ENCODE data around the gene SLC38A6. TPM values are rescaled to one million over a fixed set of nuclear protein-coding genes. Genes with fewer than 3 reads are reported as not detected.

The SLC38A6 gene
- total RNA-seq, 1 donor from 2014 or later: 18.3 TPM

DNA sequence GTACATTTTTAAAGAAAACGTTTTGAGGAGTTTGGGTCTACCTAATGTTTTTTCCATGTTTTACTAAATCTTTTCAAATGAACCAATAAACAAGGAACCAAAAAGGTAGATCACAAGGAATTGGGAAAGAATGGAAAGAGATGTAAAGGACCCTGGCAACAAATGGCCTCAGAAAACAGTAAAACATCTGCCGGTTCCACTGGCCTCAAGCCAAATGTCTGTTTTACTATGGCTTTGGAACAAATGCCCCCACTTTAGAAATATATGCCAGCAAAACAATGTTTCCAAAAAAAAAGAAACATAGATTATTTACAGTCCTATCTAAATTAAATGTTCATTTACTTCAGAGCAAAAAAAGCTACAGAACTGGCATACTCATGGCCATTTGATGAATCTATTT lies 3.2 kb upstream of the SLC38A6 start:
- DNase-seq (ENCODE audit: low spot score): no peak

DNA sequence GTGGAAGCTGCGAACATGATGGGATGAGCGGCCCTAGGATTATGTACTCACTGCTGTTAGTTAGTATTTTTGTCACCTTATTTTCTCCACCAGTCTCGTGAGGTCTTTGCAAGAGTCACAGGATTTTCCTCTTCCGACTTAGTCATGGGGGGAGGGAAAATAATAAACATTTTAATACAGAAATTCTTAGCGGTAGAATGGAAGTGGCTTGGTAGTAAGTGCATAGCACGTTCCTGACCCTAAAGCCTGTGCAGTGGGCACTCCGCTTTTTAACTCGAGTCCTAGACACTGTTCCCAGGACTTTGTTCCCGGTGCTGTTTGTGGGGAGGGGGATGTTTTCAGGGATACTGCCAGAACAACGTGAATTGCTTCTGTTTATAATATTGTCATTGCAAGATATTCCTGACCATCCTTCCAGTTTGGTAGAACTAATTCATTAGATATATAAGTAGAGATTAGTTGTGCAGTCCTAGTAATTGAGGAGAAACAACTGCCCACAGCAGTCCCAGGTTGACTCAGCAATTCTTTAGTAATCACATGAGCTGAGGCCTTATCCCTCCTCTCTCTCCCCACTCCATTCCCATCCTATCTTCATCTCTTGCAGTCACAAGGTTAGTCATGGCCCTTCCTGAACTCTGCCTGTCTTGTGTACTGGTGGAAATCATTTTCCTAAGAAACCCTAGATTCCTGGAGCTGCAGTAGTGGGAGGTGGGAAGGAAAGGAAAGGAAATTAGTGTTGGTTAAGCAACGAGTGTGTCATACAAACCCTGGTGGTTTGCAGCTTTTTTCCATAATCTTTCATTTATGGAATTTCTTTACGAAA lies 799 bp downstream of the SLC38A6 start:
- no peak for DNase-seq (ENCODE audit: low spot score)

DNA sequence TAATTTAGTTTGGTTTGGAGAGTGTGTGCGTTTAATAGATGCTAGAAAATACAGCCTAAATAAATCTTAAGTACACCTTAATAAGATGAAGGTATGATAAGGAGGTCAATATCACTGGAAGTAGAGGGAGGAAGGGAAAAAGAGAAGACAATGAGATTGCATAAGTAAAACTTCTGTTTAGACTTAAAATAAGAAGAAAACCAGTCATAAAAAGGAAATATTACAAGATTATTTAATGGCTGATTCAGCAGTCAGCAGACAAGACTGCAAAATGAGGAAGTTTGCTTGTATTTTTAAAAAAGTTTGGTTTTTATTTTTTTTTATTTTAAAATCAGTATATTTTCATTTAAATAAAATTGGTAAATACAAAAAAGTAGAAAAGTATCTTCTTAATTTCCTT lies 3.2 kb downstream of the SLC38A6 start:
- DNase-seq (ENCODE audit: low spot score): no peak

DNA sequence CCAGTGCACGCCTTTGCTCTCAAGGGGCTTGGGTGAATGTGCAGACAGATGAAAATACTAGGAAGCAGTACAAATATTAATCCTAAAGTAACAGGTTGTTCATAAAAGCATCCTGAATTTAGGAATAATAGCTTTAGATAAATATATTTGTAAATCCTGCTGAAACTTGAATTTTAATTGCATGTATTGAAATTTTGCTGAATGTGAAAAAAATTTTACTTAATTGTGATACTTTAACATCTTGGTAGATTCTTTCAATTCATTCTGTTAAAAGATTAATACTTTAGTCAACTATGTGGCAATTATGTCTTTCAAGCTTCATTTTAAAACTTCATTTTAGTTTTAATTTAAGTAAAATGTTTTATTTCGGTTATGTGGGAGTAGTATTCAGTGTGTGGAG lies 5.5 kb downstream of the SLC38A6 start:
- no peak for DNase-seq (ENCODE audit: low spot score)

DNA sequence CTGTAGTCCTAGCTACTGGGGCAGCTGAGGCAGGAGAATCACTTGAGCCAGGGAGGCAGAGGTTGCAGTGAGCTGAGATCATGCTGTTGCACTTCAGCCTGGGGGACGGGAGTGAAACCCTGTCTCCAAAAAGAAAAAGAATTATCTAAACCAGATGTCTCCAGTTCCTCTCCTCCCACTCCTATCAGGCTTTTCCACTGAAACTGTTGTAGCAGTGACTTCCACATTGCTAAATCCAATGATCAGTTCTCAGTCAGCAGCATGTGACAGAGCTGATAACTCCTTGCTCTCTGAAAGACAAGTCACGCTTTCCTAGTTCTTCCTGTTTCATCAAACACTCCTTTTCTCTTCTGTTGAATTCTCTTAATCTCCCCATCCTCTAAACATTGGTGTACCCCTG lies 8.6 kb downstream of the SLC38A6 start:
- DNase-seq (ENCODE audit: low spot score): no peak

DNA sequence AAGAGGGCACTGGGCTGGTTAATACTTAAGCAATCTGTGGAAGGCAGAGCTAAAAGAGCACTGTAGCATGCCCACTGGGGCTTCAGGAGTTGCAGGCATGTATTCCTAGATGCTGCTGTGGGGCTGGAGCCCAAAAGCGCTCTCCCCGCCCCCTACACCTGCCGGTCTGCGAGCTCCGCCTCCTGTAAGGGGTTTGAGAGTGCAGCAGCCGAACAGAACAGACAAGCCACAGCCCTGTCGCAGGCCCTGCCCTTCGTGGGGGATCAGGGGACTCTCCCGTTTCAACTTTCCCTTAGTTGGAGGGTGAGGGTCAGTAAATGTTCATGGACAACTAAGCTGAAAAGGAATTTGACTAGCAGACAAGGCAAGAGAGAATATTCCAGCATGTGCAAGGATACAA lies 17.6 kb downstream of the SLC38A6 start:
- no peak for DNase-seq (ENCODE audit: low spot score)

DNA sequence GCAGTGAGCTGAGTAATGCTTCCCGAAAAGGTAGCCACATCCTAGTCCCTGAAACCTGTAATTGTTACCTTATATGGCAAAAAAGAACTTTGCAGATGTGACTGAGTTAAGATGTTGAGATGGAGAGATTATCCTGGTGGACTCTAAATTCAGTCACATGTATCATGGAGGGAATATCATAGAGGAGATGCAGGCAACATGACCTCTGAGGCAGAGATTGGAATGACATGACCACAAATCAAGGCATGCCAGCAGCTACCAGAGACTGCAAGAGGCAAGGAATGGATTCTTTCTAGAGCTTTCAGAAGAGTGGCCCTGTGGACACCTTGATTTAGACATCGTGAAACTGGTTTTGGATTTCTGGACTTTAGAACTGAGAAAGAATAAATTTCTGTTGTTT lies 18.5 kb downstream of the SLC38A6 start:
- no peak for DNase-seq (ENCODE audit: low spot score)

DNA sequence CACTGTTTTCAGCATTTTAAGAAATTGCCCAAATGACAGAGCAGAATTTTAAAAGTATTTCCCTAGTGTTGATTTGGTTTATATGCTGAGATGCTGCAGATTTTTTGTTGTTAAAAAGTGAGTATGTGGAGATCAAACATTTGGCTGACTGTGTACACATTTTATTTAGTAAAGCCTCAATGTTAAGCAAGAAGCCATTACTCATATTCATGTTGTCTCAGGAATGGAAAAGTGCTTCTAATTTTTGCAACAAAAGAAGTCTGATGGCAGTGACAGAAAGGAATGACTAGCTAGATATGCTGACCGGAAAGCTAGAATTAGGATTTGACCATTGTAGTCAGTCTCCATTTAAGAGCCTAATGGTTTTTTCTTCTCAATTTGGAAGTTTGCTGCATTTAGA lies 22.5 kb downstream of the SLC38A6 start:
- DNase-seq (ENCODE audit: low spot score): no peak

DNA sequence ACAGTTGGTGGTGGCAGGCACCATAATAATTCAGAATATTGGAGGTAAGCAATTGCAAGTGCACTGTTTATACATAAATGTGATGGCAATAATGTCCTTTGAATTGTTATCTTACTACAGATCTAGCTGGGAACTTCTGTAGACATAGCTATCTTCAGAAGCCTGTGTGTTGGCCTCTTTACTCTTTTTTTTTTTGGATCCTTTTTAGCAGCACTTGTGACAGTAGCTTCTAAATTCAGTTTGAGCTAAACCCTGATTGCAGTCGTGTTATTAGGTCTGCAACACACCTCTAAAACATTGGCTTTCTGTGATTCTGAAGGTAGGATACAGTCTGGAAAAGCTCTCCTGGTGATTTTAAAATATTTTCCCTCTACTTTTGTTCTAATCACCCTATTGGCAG lies 38.5 kb downstream of the SLC38A6 start:
- DNase-seq (ENCODE audit: low spot score): no peak

DNA sequence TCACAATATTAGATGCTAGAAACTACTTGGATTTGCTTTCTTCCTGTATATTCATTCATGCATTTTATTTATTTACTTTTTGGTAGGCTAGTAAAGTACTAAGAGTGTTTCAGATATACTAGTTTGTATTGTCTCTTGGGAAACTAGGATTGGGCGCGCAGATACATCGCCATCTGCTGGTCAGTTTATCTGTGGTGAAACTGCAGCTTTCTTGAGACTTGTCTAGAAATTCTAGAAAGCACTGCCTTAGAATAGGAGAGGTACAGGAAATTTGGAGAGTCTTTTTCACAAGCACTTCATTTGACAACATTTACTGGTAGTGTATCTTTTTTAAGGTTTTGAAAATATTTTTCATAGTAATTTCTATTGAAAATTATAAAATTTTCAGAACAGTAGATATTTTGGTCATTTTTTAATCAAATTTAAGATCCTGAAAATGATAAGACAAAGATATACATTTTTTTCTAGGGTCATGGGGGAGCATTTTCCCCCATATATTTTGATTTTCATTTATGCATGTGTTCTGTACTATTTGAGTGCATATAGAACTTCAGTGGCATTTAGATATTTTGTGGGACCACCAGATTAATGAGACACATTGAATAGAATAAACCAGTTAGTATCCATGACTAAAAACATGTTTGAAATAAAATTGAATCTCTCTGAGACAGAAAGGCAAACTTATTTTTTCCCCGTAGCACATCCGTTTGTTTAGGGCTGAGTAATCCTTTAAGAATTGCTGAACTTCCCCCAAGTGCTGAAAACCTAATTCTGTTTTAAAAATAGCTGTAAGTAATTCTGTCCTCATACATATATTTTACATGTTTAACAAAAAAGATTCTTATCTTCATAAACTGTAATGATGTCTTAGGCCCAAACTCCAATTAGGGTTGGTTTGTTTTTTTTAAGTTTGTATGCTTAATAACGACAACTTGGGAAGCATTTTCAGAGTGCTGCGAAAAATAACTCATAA lies 44.5 kb downstream of the SLC38A6 start:
- DNase-seq (ENCODE audit: low spot score): peak; percentile 75

DNA sequence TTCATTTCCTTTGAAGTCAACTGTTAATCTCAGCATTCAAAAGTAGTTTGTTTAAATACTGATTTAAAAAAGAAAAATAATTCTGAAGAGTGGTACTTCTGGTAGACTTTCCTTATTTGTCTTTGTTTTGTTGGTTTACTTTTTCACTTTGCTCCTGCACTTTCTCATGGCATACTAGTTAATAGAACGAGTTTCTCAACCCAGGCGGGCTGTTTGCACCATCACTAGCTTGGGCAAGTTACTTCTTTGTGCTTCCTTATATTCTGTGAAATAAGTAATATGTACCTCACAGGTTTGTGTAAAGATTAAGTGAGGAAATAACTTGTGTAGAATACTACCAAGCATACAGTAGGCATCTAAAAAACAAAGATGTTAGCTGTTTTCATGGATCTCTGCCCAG lies 45.5 kb downstream of the SLC38A6 start:
- no peak for DNase-seq (ENCODE audit: low spot score)

DNA sequence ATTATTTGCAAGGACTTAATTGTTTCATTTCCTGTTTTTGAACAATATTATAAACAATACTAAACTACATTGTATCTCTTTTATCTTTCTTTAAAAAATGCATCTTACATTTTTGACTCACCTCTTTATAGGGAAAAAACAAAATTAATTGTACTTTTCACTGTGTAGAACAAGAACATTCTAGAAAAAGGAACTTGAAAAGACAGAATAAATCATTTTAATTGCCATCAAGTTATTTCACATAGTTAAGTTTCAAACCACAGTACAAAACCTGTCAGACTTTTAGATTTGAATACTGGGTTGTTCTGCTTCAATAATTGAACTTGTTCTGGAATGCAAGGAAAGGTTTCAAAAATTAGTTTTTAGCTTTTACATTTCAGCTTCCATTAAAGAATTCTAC lies 50.0 kb downstream of the SLC38A6 start:
- DNase-seq (ENCODE audit: low spot score): no peak

DNA sequence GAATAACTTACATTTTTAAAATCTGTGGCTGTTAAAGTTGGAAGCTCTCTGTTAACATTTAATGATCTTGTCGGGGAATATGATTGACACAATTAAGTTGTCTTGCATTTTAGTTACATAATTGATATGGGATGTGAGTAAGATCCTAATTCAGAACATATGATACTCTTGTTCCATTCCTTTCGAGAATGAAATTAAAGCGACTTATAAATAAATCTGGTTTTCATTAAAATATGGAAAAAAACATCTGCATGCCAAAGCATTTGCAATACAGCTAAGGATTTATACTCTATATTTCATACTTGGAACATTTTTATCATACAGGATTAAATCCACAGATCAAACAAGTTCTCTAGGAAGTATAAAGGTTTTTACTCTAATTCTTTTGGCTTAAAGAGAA lies 52.0 kb downstream of the SLC38A6 start:
- DNase-seq (ENCODE audit: low spot score): no peak

DNA sequence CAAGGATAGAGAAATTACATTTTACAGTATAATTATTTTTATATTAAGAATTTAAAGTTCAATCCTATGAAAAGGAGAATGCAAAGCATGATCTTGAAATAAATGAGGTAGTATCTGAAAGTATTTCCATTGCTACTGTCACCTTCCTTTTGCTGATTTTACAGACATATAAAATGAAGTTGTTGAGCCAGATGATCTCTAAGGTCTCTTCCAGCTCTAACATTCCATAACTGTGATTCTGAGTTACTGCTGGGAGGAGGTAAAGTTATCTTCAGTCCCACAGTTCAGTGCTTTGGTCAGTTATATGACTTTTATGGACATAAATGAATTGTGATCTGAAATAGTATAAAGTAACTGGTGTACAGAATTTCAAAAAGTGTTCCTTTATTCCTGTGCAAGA lies 52.8 kb downstream of the SLC38A6 start:
- no peak for DNase-seq (ENCODE audit: low spot score)

DNA sequence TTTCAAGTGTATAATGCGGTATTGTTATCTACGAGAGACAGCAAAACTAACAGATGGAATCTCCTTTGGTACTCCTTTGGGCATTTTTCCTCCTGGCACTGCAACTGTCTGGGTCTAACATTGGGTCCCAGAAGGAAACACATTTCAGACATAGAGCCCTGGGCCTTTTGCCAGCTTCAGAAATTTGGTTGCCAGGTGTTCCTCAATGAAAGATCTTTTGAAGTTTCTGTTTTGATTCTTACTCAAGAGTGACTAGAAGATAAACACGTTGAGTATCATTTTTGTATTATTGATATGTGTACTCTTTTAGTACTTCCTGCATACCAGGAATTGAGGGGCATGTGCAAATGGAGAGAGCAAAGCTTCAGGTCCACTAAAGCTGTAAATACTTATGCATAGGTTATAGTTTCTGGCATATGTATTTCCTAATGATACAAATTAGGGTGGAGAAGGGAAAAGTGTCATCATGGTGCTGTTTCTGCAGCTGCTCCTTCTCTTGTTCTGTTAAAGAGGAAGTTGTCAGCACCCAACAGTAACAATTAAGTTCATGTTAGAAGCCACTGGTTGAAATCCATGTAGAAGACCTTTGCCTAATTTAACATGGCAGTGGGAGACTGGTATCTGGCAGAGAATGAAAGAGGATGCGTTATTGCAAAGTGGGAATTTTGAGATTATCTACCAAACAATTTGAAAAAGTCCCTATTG lies 53.5 kb downstream of the SLC38A6 start:
- no peak for DNase-seq (ENCODE audit: low spot score)

DNA sequence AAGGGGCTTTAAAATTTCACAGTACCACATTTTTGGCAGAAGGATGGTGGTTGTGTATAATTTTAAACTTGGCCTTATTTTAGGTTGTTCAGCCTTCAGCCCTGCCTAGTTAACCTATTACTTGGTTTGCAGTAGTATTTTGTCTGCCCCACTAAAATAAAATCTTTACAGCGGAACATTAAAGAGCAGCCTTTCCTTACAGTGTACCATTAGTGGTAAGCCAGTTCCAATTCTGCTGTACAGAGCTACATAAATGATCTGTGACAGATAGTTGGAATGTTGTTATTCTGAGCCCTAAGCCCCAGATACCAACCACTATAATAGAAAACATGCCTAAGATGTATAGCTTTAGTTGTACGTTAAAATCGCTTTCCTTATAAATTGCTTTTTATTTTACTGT lies 56.2 kb downstream of the SLC38A6 start:
- no peak for DNase-seq (ENCODE audit: low spot score)

DNA sequence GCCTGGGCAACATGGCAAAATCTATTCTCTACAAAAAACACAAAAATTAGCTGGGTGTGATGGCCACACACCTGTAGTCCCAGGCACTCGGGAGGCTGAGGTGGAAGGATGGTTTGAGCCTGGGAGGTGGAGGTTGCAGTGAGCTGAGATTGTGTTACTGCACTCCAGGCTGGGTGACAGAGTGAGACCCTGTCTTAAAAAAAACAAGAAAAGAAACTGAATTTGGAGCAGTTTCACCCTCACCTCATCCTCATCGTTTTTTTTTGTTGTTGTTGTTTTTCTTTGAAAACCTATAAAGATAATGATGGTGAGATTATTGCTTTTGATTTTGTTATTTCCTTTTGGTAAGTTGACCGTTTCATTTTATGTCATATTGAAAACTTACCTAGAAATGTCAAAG lies 60.7 kb downstream of the SLC38A6 start:
- no peak for DNase-seq (ENCODE audit: low spot score)

DNA sequence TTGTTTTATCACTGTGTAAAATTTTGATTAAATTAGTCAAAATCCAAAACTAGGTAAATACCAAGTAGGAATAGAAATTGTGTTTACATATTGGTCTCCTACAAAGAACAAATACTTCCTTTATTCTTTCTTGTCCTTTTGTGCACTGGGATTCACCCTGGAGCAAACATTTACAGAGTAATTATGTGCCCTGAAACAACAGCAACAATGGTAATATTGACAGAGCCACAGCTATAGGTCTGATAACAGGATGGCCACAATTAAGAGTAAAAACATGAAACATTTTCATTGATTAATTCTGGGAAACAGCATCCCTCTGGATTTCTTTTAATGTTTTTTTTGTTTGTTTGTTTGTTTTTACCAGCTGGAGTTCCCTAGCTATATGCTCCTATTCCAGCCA lies 61.2 kb downstream of the SLC38A6 start:
- DNase-seq (ENCODE audit: low spot score): no peak

DNA sequence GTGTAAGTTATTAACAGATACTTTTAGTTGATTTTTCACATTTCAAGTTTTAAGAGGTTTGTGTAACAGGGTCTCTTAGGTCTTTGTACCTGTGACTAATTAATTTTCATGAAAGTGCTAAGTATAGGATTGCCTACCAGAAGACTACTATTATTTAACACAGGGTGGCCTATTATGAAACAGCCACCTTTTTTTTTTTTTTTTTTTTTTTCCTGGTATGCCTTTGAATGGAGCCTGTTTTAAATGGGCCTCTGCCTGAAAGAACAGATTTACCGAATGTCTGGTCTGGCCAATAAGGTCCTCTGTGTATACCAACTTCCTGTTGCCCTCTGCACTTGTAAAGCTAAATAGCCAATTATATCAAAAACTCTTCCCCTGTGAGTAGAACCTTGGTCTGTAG lies 62.5 kb downstream of the SLC38A6 start:
- no peak for DNase-seq (ENCODE audit: low spot score)

DNA sequence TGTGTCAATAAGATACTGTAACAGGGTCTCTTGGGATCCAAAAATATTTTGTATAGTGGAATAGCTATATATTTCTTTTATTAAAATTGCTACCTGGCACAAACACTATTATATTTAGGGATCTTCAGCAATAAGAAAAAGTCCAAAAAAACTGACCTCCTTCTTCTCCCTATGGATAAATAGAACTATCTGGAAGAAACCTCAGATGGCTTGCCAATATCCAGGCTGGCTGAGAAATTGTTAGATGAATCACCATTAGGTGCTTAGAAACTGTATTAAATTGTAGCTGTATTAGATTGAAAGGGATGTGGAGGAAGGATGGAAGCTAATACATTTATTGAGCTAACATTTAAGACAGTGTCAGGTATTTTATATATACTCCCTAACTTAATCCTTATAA lies 66.0 kb downstream of the SLC38A6 start:
- DNase-seq (ENCODE audit: low spot score): no peak

DNA sequence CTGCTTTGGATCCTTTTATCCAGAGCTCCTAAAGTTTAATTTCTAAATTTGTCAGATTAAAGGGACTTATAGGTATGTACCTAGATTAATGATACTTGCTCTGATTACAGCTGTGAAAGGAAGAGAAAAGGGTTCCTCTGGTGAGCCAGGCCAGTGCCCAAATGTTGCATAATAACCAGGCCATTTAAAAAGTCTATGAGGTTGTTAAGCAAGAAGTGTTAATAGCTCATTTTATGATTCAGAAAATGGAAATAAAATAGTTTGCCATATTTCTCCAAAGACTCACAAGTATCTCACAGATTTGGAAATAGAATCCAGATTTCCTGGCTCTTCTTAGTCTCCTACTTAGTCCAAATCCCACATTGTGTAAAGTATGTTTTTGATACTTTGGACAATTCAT lies 67.6 kb downstream of the SLC38A6 start:
- DNase-seq (ENCODE audit: low spot score): no peak

DNA sequence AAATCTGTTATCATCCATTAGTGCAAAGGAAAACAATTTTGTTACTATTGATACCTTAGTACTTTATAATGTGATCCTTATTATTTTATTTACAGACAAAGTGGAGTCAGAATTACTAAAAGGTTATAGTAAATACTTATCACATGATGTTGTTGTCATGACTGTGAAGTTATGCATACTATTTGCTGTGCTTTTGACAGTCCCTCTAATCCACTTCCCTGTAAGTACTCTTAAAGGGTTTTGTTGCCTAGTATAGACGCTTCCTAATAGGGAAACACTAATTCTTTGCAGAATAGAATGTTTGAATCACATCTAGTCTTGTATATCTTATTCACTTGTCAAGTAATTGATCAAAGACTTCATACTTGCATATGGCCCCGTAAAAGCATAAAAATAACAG lies 69.4 kb downstream of the SLC38A6 start:
- no peak for DNase-seq (ENCODE audit: low spot score)

Data from ureter (tissue), 1 donor.